Activated T-helper 2 cell treated with anti-CD3 and anti-CD28 coated beads, Interferon-gamma antibody, Interleukin-2, Interleukin-4, amounts not matched to agents 10 μg/mL and 5 μg/mL and 100 μg/mL, durations not matched to agents 14 hours and 24 hours and 36 hours (primary cell): ENCODE measurements around the gene ACCS. TPM values are rescaled to one million over a fixed set of nuclear protein-coding genes. Genes with fewer than 3 reads are reported as not detected.

Experiments used
- DNase-seq: peaks from one replicate; pipeline ENCODE4 v3.0.0; 2021; ENCODE audit warnings: low spot score
- H3K27ac Mint-ChIP-seq: one replicate; pipeline ENCODE4 v1.8.0; 2021; ENCODE audit warnings: mixed read lengths
- H3K27me3 Mint-ChIP-seq: one replicate; pipeline ENCODE4 v1.8.0; 2021; ENCODE audit warnings: low read depth, mixed read lengths
- H3K36me3 Mint-ChIP-seq: one replicate; pipeline ENCODE4 v1.8.0; 2021; ENCODE audit warnings: low read depth, mixed read lengths
- H3K4me1 Mint-ChIP-seq: one replicate; pipeline ENCODE4 v1.8.0; 2021; ENCODE audit warnings: low read depth, mixed read lengths
- H3K4me3 Mint-ChIP-seq: one replicate; pipeline ENCODE4 v1.8.0; 2021; ENCODE audit warnings: low read depth, mild to moderate bottlenecking, moderate library complexity, mixed read lengths
- H3K9me3 Mint-ChIP-seq: one replicate; pipeline ENCODE4 v1.8.0; 2021; ENCODE audit warnings: mixed read lengths
- intact Hi-C: fragments of 100-400 bp; cut with micrococcal nuclease; formaldehyde crosslinking; loops from one replicate; pipeline ENCODE4 v1.15.1; 2023
- total RNA-seq: library from RNA; stranded (reverse); gene quantifications from 2 replicates; pipeline ENCODE4 v1.2.3, GENCODE V29; 2022

ACCS gene
- total RNA-seq, 1 donor from 2014 or later, result 22.8 TPM

GRCh38 chr11:44130751-44131150, 64.7 kb downstream of the ACCS start:
- intact Hi-C loops, result no loop called here
- Mint-ChIP-seq H3K4me3 (no peak overlapping the region), H3K36me3 (peaks cover 47% of the 10 kb centered on the region)

GRCh38 chr11:44133335-44133946, 67.4 kb downstream of the ACCS start:
- H3K36me3 Mint-ChIP-seq, result peaks cover 32% of the 10 kb centered on the region
- H3K9me3 Mint-ChIP-seq, result no peaks in the 10 kb centered on the region
- H3K4me1 Mint-ChIP-seq, result peaks cover 3% of the 10 kb centered on the region
- intact Hi-C loops, result no loop called here
- no peak overlapping the region for H3K27ac Mint-ChIP-seq
- no peak overlapping the region for H3K4me3 Mint-ChIP-seq
- H3K27me3 Mint-ChIP-seq, result no peaks in the 10 kb centered on the region
- DNase-seq, result no peak

More at GRCh38 chr11:44130751-44131150, 64.7 kb downstream of the ACCS start:
- H3K27me3 Mint-ChIP-seq, result no peaks in the 10 kb centered on the region
- no peak for DNase-seq
- H3K4me1 Mint-ChIP-seq, result no peaks in the 10 kb centered on the region
- no peaks in the 10 kb centered on the region for H3K9me3 Mint-ChIP-seq
- H3K27ac Mint-ChIP-seq, result no peak overlapping the region

Other genes starting within 250 kb of the ACCS start
- gene ALKBH3, start 185.4 kb upstream of the ACCS start, total RNA-seq, result 32.2 and 32.7 TPM in 2 replicates
- gene C11orf96, start 123.6 kb upstream of the ACCS start, total RNA-seq, result 2.2 and 2.8 TPM in 2 replicates
- not detected in 2 replicates for gene ACCSL, start 18.3 kb upstream of the ACCS start, total RNA-seq
- 35.1 and 35.6 TPM in 2 replicates for gene EXT2, start 29.4 kb downstream of the ACCS start, total RNA-seq
- not detected in 2 replicates for gene ALX4, start 243.9 kb downstream of the ACCS start, total RNA-seq